IMR-90 (cell line): Measurements from ENCODE around the gene CDK14. TPM values are rescaled to one million over a fixed set of nuclear protein-coding genes. Genes with fewer than 3 reads are reported as not detected.

ENCODE experiments used
- ATAC-seq: fragments of 200-7000 bp; cut with Tn5 transposase; 2 replicates; pipeline ENCODE4 v1.9.1; 2020; ENCODE audit warnings: low read depth, mild to moderate bottlenecking, moderate library complexity
- BruUV-seq: library from RNA; stranded (reverse); fragments of 400-500 nt; replicated peaks from 2 replicates; lab custom pipeline; 2021; lab: Mats Ljungman, UMichigan
- CTCF ChIA-PET: fragments of 300-600 bp; formaldehyde crosslinking; extraction: SDS; loops from one replicate; lab custom pipeline; 2021; ENCODE audit warnings: antibody characterized with exemption; lab: Yijun Ruan, JAX
- POLR2A ChIA-PET: fragments of 300-600 bp; sonication (Branson Sonifier 250); formaldehyde crosslinking; loops from one replicate; lab custom pipeline; 2022; ENCODE audit warnings: antibody characterized with exemption; ENCODE audit not compliant: unreplicated experiment; lab: Charles Lee
- DNase-seq: peaks from one replicate; pipeline ENCODE4 v3.0.0; 2013
- H2AFZ ChIP-seq: replicated peaks from 2 replicates; pipeline ENCODE3; 2013; ENCODE audit warnings: low read length, mild to moderate bottlenecking; ENCODE audit not compliant: poor library complexity
- H2AK5ac ChIP-seq: 2 replicates; pipeline ENCODE4 v1.6.1; 2013; ENCODE audit warnings: low read depth, low read length, inconsistent platforms
- H2AK9ac ChIP-seq: replicated peaks from 2 replicates; pipeline ENCODE3; 2013; ENCODE audit warnings: mild to moderate bottlenecking, low read depth, low read length, moderate library complexity; ENCODE audit not compliant: poor library complexity
- H2BK120ac ChIP-seq: 2 replicates; pipeline ENCODE4 v1.6.1; 2013; ENCODE audit warnings: low read depth, low read length, inconsistent platforms
- H2BK15ac ChIP-seq: 3 replicates; pipeline ENCODE4 v1.6.1; 2013; ENCODE audit warnings: low read depth, low read length, inconsistent platforms
- H2BK20ac ChIP-seq: 2 replicates; pipeline ENCODE4 v1.6.1; 2013; ENCODE audit warnings: low read depth, mild to moderate bottlenecking, inconsistent platforms, low read length, moderate library complexity
- H2BK5ac ChIP-seq: 2 replicates; pipeline ENCODE4 v1.6.1; 2013; ENCODE audit warnings: mild to moderate bottlenecking, low read depth, low read length, inconsistent platforms; ENCODE audit not compliant: poor library complexity, severe bottlenecking
- H3K14ac ChIP-seq: replicated peaks from 2 replicates; pipeline ENCODE4 v1.6.1; 2013; ENCODE audit warnings: low read depth, low read length, inconsistent platforms
- H3K18ac ChIP-seq: 2 replicates; pipeline ENCODE4 v1.6.1; 2013; ENCODE audit warnings: low read depth, low read length, control low read depth
- H3K23ac ChIP-seq: 2 replicates; pipeline ENCODE4 v1.6.1; 2013; ENCODE audit warnings: low read depth, low read length, inconsistent platforms
- H3K27ac ChIP-seq: 2 replicates; pipeline ENCODE4 v1.5.1; 2013; ENCODE audit warnings: mild to moderate bottlenecking, control low read depth, low read length; ENCODE audit not compliant: insufficient read depth
- H3K27me3 ChIP-seq: 2 replicates; pipeline ENCODE4 v1.6.1; 2013; ENCODE audit warnings: low read length; ENCODE audit not compliant: control insufficient read depth, insufficient read depth
- H3K36me3 ChIP-seq: 2 replicates; pipeline ENCODE4 v1.6.1; 2013; ENCODE audit warnings: low read length, mixed read lengths; ENCODE audit not compliant: control insufficient read depth, insufficient read depth
- H3K4ac ChIP-seq: 2 replicates; pipeline ENCODE4 v1.6.1; 2013; ENCODE audit warnings: low read depth, low read length, inconsistent platforms
- H3K4me1 ChIP-seq: 2 replicates; pipeline ENCODE4 v1.6.1; 2013; ENCODE audit warnings: low read length, mixed read lengths; ENCODE audit not compliant: control insufficient read depth, insufficient read depth
- H3K4me2 ChIP-seq: 2 replicates; pipeline ENCODE4 v1.6.1; 2013; ENCODE audit warnings: low read depth, mild to moderate bottlenecking, control low read depth, low read length, moderate library complexity
- H3K4me3 ChIP-seq: 2 replicates; pipeline ENCODE4 v1.5.1; 2013; ENCODE audit warnings: low read depth, mild to moderate bottlenecking, control low read depth, low read length, moderate library complexity; ENCODE audit not compliant: insufficient read depth
- H3K56ac ChIP-seq: 2 replicates; pipeline ENCODE4 v1.6.1; 2013; ENCODE audit warnings: low read length, inconsistent platforms; ENCODE audit not compliant: insufficient read depth; ENCODE audit errors: extremely low read depth
- H3K79me1 ChIP-seq, 2 experiments: 2 replicates each; pipeline ENCODE4 v1.6.1; 2013; ENCODE audit warnings: low read length in 2 of 2, inconsistent platforms in 1 of 2, low read depth in 1 of 2
- H3K9ac ChIP-seq: 2 replicates; pipeline ENCODE4 v1.6.1; 2013; ENCODE audit warnings: low read depth, low read length, control low read depth
- H3K9me1 ChIP-seq: 2 replicates; pipeline ENCODE4 v1.6.1; 2013; ENCODE audit warnings: low read length, inconsistent platforms; ENCODE audit not compliant: insufficient read depth
- H3K9me3 ChIP-seq: 2 replicates; pipeline ENCODE4 v1.6.1; 2013; ENCODE audit warnings: low read length; ENCODE audit not compliant: control insufficient read depth, insufficient read depth
- H4K20me1 ChIP-seq: 2 replicates; pipeline ENCODE4 v1.6.1; 2013; ENCODE audit warnings: low read length, inconsistent platforms; ENCODE audit not compliant: insufficient read depth
- H4K5ac ChIP-seq: 2 replicates; pipeline ENCODE4 v1.6.1; 2013; ENCODE audit warnings: mild to moderate bottlenecking, low read depth, low read length, control low read depth
- H4K8ac ChIP-seq, 2 experiments: 2 replicates each; pipeline ENCODE4 v1.6.1; 2013; ENCODE audit warnings: low read depth in 2 of 2, low read length in 2 of 2, control low read depth in 1 of 2, inconsistent platforms in 1 of 2
- H4K91ac ChIP-seq: 2 replicates; pipeline ENCODE4 v1.6.1; 2013; ENCODE audit warnings: low read depth, low read length, inconsistent platforms; ENCODE audit not compliant: insufficient read depth
- FOS ChIP-seq: fragments of 150-350 bp; IDR thresholded peaks from 2 replicates; pipeline ENCODE4 v1.6.1; 2016; ENCODE audit warnings: low read depth, low read length
- POLR2A ChIP-seq: IDR thresholded peaks from 2 replicates; pipeline ENCODE4 v1.6.1; 2012; ENCODE audit warnings: mild to moderate bottlenecking, low read depth, low read length
- SMC3 ChIP-seq: fragments of 150-350 bp; IDR thresholded peaks from 2 replicates; pipeline ENCODE4 v1.6.1; 2016; ENCODE audit warnings: low read depth, mild to moderate bottlenecking, antibody characterized with exemption, low read length, moderate library complexity
- WGBS, 2 experiments: methylation state at CpG; one replicate each; pipeline versions ENCODE4 v1.1.5 to v1.1.7; 2013; ENCODE audit warnings: missing lambda C conversion rate in 2 of 2; ENCODE audit not compliant: insufficient read length in 1 of 2; ENCODE audit errors: extremely low coverage in 2 of 2; 5-methylcytosine and 5-hydroxymethylcytosine counted together
- dilution Hi-C: fragments of 300-500 bp; cut with HindIII; formaldehyde crosslinking; loops from one replicate; pipeline ENCODE4 v1.14.3; 2018; ENCODE audit warnings: low sequenced_read_pairs; ENCODE audit not compliant: unreplicated experiment
- in situ Hi-C: fragments of 300-500 bp; cut with MboI; formaldehyde crosslinking; loops from 3 replicates; pipeline ENCODE4 v1.14.3; 2019; ENCODE audit warnings: low sequenced_read_pairs, inconsistent platforms, mixed read lengths
- intact Hi-C: fragments of 100-400 bp; cut with micrococcal nuclease; formaldehyde crosslinking; loops from 2 replicates; pipeline ENCODE4 v1.10.0; 2022
- polyA plus RNA-seq, 3 experiments: library from polyadenylated mRNA; depleted of rRNA; stranded (reverse); fragments of >200 nt; gene quantifications; 2 replicates each; pipeline ENCODE4 v1.2.3, GENCODE V29; 2012; ENCODE audit warnings: low replicate concordance in 1 of 3
- total RNA-seq: library from RNA; depleted of rRNA; stranded (reverse); fragments of >200 nt; gene quantifications from 2 replicates; pipeline ENCODE4 v1.2.3, GENCODE V29; 2012
- TF ChIP-seq, protein P1 (sequence below): fragments of 150-350 bp; IDR thresholded peaks from 2 replicates; pipeline ENCODE4 v1.6.1; 2017; ENCODE audit warnings: mild to moderate bottlenecking, antibody characterized with exemption, low read length, low read depth

Gene CDK14
- total and polyA plus RNA-seq, 2 of the 4 experiments (the other 2 are of a cell fraction) = 10.1 to 29.6 TPM

DNA sequence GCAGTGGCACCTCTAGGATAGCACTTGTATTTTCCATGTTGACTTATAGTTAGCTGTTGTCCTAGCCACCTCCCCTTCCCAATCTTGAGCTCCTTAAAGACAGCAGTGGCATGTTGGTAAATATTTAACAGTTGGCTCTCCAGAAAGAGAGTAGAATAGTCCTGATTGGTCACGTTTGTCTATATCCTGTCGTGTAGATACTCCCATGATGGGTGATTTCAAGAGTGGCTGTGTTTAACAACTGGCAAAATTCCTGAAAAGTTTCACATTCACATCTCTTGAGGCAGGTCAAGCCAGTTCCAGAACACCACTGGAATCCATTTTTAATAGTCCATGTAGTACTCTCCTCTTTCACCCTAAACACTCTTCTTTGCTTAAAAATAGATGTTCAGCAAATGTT lies 599.9 kb downstream of the CDK14 start:
- H3K9ac ChIP-seq = no peak overlapping the region
- H3K4me3 ChIP-seq = no peak overlapping the region
- dilution Hi-C loops (no loop called here), intact Hi-C loops (no loop called here), in situ Hi-C loops (no loop called here)
- WGBS, 2 experiments = no CpG with 5 or more reads among the region's 2 CpGs
- H2BK5ac ChIP-seq = no peak overlapping the region
- DNase-seq (no peak), ATAC-seq (no peak)
- H4K8ac ChIP-seq = no peak overlapping the region
- no peak overlapping the region for H3K23ac ChIP-seq
- no peak overlapping the region; the same call in 1 of the 2 replicates for H3K14ac ChIP-seq
- no peaks in the 10 kb centered on the region for H4K20me1 ChIP-seq
- no peak overlapping the region for H3K18ac ChIP-seq
- no peaks in the 10 kb centered on the region for H3K9me3 ChIP-seq
- no peak overlapping the region for H3K4me2 ChIP-seq
- H3K27me3 ChIP-seq = no peaks in the 10 kb centered on the region
- H3K27ac ChIP-seq = no peak overlapping the region
- TF ChIP-seq FOS = no peak
- TF ChIP-seq, protein P1, sequence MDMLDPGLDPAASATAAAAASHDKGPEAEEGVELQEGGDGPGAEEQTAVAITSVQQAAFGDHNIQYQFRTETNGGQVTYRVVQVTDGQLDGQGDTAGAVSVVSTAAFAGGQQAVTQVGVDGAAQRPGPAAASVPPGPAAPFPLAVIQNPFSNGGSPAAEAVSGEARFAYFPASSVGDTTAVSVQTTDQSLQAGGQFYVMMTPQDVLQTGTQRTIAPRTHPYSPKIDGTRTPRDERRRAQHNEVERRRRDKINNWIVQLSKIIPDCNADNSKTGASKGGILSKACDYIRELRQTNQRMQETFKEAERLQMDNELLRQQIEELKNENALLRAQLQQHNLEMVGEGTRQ = no peak
- no peak for TF ChIP-seq SMC3
- TF ChIP-seq POLR2A = no peak
- peaks cover 4% of the 10 kb centered on the region; the same call in 1 of the 2 replicates for H3K4me1 ChIP-seq
- ChIA-PET POLR2A (no interaction called here), CTCF (interaction anchor here (1.1 kb wide), 1 partner anchor 9 kb away, joined by 4 read pairs; no protein-coding TSS in a partner anchor)
- no peaks in the 10 kb centered on the region for H3K36me3 ChIP-seq
- no peak overlapping the region for H3K56ac ChIP-seq
- H2AK5ac ChIP-seq = no peak overlapping the region
- BruUV-seq = no TSS peak
- H3K79me1 ChIP-seq = peaks cover 0 to 4% of the 10 kb centered on the region in 2 experiments; a peak in 1 of 4 replicates
- no peak overlapping the region for H2AK9ac ChIP-seq
- no peak overlapping the region for H2BK120ac ChIP-seq
- H2AFZ ChIP-seq = no peak overlapping the region
- no peak overlapping the region for H2BK15ac ChIP-seq
- peaks cover 2% of the 10 kb centered on the region; the same call in 1 of the 2 replicates for H3K9me1 ChIP-seq
- H3K4ac ChIP-seq = 0 out of 2 replicates have a peak overlapping the region, but pooled peaks have one; percentile 1
- no peak overlapping the region for H4K5ac ChIP-seq
- no peak overlapping the region for H2BK20ac ChIP-seq
- H4K91ac ChIP-seq = no peak overlapping the region
